Sigmoid colon (tissue), 7 donors: ENCODE data around the gene HRC. TPM values are rescaled to one million over a fixed set of nuclear protein-coding genes. Genes with fewer than 3 reads are reported as not detected.

Source experiments
- DNase-seq: peaks from one replicate; pipeline ENCODE4 v3.0.0-alpha.2; 2019
- H3K27ac ChIP-seq, 4 donors: fragments of 200-600 bp; sonication (generic); one replicate each; pipeline ENCODE4 v1.5.1; 2016 to 2019; ENCODE audit warnings: mild to moderate bottlenecking in 1 of 4
- H3K27me3 ChIP-seq, 3 donors: fragments of 200-600 bp; sonication (generic); one replicate each; pipeline ENCODE4 v1.5.1; 2019; ENCODE audit warnings: mild to moderate bottlenecking in 1 of 3
- H3K36me3 ChIP-seq, 4 donors: fragments of 200-600 bp; sonication (generic); one replicate each; pipeline ENCODE4 v1.5.1; 2016 to 2019
- H3K4me1 ChIP-seq, 4 donors: fragments of 200-600 bp; sonication (generic); one replicate each; pipeline ENCODE4 v1.5.1; 2017 to 2019
- H3K4me3 ChIP-seq, 4 donors: fragments of 200-600 bp; sonication (generic); one replicate each; pipeline ENCODE4 v1.5.1; 2017 to 2019; ENCODE audit warnings: mild to moderate bottlenecking in 2 of 4, moderate library complexity in 1 of 4
- H3K9me3 ChIP-seq, 4 donors: fragments of 200-600 bp in 3 of 4; sonication (generic) in 3 of 4; one replicate each; pipeline versions ENCODE4 v1.5.1 to v1.6.1; 2013 to 2019
- EP300 ChIP-seq, 4 donors: sonication (generic); formaldehyde crosslinking; IDR thresholded peaks; one replicate each; pipeline ENCODE4 v1.6.1; 2017; ENCODE audit warnings: antibody characterized with exemption in 4 of 4
- POLR2A ChIP-seq, 2 donors: fragments of 450-650 bp; IDR thresholded peaks; one replicate each; pipeline ENCODE4 v1.6.1; 2016; ENCODE audit warnings: antibody characterized with exemption in 2 of 2, mild to moderate bottlenecking in 2 of 2, moderate library complexity in 2 of 2
- POLR2AphosphoS5 ChIP-seq, 4 donors: sonication (generic); formaldehyde crosslinking; IDR thresholded peaks; one replicate each; pipeline ENCODE4 v1.6.1; 2017; ENCODE audit warnings: antibody characterized with exemption in 4 of 4
- WGBS, 2 donors: extraction: QIAGEN DNeasy Blood & Tissue Kit; methylation state at CpG; one replicate each; pipeline ENCODE4 v1.1.7; 2013; 5-methylcytosine and 5-hydroxymethylcytosine counted together
- intact Hi-C: fragments of 100-400 bp; cut with DNase I; formaldehyde crosslinking; loops from one replicate; pipeline ENCODE4 v1.15.1; 2023
- polyA plus RNA-seq, 3 donors: library from polyadenylated mRNA; stranded (reverse); fragments of 200-250 nt; gene quantifications; one replicate each; pipeline ENCODE4 v1.2.3, GENCODE V29; 2013
- total RNA-seq, 4 donors: library from RNA; depleted of rRNA; stranded (reverse); fragments of >200 nt; gene quantifications; one replicate each; pipeline ENCODE4 v1.1.0, GENCODE V29; 2016
- TF ChIP-seq, protein P1 (sequence below), 4 experiments: fragments of 450-650 bp in 3 of 4; fragments of 200-600 bp in 1 of 4; IDR thresholded peaks; one replicate each; pipeline ENCODE4 v1.5.1; 2016 to 2019; ENCODE audit warnings: antibody characterized with exemption in 4 of 4, mild to moderate bottlenecking in 3 of 4, moderate library complexity in 2 of 4
- donor health status: healthy with polysubstance abuse.
- donor health status: Bipolar disorder and iron deficiency.
- donor health status: healthy.

Gene HRC
- total and polyA plus RNA-seq, 7 donors = 0.16 to 6.6 (median 0.83) TPM

DNA sequence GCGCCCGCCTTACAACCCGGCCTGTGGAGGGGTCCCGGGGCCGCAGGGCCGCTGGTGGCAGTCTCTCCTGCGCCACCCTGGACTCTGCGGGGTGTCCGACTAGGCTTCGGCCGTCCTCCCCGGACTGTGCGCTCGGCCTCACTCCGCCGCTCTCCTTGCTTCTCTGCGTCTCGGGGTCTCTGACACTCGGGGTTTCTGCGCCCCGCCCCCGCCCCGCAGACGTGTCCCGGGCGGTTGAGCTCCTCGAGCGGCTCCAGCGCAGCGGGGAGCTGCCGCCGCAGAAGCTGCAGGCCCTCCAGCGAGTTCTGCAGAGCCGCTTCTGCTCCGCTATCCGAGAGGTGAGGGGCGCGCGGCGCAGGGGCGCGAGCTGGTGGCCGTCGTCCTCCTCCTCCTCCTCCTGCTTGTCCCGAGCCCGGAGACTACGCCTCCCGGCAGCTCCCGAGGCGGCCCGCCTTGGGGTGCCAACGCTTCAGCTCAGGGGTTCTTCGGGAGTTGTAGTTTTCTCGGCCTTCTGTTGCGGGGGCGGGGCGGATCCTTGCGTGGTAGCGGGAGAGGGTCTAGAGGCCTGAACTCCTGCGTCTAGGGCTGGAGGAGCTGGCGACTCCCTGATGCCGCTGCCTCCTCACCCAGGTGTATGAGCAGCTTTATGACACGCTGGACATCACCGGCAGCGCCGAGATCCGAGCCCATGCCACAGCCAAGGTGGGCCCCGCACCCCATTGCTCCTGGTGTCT lies 40.4 kb downstream of the HRC start:
- 9 to 11% methylated on average over 68 of the region's 68 CpGs for WGBS, 2 donors
- peak; percentile 25 to 55 (median 46) for TF ChIP-seq POLR2AphosphoS5 (IDR thresholded peaks at IDR 0.05)
- TF ChIP-seq POLR2A (IDR thresholded peaks at IDR 0.05) = no peak
- DNase-seq = peak; percentile 83
- Histone ChIP-seq H3K36me3 (no peaks in the 10 kb centered on the region), H3K9me3 (no peaks in the 10 kb centered on the region), H3K4me3 (peak overlapping the region; percentile 71 to 87 (median 84)), H3K4me1 (peaks cover 0 to 43% (median 31%) of the 10 kb centered on the region in 4 donors), H3K27ac (peak overlapping the region; percentile 83 to 91 (median 84)), H3K27me3 (no peaks in the 10 kb centered on the region)
- intact Hi-C loops = loop anchor here (2.0 kb wide), 2 partner anchors 28 to 30 kb away; partner anchors contain the start of gene SNRNP70

DNA sequence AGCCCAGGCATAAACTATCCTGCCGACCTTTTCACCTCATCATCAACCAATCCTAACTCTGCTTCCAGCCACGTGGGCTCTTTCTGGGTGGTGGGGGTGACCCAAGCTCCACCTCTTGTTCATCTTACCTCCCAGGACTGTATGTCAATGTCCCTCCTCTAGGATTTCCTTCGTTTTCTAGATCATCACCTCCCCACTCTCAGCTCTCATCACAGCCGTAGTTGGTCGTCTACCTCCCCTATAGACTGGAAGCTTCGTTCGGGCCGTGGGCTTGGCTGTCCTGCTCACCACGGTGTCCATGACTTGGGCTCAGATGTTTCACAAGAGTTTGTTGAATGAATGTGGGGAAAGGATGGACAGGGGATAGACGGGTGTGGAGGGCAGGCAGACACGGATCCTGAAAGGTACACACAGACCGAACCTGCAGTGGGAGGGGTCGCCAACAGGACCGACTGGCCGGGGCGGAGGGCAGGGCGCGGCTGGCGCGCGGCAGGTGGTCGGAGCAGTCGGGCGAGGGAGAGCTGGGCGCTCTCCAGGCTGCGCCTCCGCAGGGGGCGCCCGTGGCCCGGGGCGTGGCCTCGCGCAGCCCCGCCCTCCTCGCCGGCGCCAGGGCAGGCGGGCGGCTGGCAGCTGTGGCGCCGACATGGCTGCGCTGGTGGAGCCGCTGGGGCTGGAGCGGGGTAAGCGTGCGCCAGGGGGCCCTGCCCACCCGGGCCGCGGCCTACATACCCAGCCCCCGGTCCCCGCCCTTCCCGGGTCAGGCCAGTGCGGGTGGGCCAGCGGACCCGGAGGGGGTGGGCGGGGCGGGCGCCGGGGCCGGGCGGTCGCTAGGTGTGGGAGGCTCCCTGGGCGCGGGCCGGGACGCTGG lies 41.2 kb downstream of the HRC start, which contains the start of gene LIN7B:
LIN7B (plus strand) TSS at position 609 of the 868 bp plus-strand sequence; CDS start at position 644, 35 bp downstream.
- WGBS, 2 donors = 1% methylated on average over 66 of the region's 66 CpGs
- no peaks in the 10 kb centered on the region for H3K9me3 ChIP-seq
- TF ChIP-seq EP300 (IDR thresholded peaks at IDR 0.05) (no peak), POLR2A (IDR thresholded peaks at IDR 0.05) (no peak), POLR2AphosphoS5 (IDR thresholded peaks at IDR 0.05) (peak in 2 of 4 donors; percentile 23 to 31)
- TF ChIP-seq, protein P1, sequence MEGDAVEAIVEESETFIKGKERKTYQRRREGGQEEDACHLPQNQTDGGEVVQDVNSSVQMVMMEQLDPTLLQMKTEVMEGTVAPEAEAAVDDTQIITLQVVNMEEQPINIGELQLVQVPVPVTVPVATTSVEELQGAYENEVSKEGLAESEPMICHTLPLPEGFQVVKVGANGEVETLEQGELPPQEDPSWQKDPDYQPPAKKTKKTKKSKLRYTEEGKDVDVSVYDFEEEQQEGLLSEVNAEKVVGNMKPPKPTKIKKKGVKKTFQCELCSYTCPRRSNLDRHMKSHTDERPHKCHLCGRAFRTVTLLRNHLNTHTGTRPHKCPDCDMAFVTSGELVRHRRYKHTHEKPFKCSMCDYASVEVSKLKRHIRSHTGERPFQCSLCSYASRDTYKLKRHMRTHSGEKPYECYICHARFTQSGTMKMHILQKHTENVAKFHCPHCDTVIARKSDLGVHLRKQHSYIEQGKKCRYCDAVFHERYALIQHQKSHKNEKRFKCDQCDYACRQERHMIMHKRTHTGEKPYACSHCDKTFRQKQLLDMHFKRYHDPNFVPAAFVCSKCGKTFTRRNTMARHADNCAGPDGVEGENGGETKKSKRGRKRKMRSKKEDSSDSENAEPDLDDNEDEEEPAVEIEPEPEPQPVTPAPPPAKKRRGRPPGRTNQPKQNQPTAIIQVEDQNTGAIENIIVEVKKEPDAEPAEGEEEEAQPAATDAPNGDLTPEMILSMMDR (IDR thresholded peaks at IDR 0.05) = peak in 2 of 4 experiments; percentile 34 to 62

DNA sequence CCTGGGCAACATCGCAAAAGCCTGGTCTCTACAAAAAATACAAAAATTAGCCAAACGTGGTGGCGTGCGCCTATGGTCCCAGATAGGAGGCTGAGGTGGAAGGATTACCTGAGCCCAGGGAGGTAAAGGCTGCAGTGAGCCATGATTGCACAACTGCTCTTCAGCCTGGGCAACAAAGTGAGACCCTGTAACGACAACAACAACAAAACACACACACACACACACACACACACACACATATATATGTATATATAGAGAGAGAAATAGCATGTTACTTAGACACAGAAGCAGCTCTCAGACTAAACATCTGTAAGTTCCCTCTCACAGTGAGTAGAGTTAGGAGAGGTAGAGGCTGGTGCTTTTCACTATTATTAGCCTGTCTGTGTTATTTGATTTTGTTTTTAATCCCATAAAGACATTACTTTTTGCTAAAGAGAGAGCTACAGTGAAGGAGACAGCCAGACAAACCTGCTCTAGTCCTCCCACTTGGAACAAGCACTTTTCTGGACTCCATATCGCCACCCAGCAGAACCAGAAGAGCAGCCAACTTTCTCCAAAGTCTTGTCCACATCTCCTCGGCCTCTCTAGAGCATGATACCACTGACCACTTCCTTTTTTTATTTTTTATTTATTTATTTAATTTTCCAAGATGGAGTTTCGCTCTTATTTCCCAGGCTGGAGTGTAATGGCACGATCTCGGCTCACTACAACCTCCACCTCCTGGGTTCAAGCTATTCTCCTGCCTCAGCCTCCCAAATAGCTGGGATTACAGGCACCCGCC lies 43.8 kb downstream of the HRC start:
- intact Hi-C loops = no loop called here
- Histone ChIP-seq H3K27me3 (no peaks in the 10 kb centered on the region), H3K9me3 (no peaks in the 10 kb centered on the region), H3K4me3 (no peak overlapping the region), H3K4me1 (peaks cover 0 to 22% (median 10%) of the 10 kb centered on the region in 4 donors), H3K27ac (no peak overlapping the region), H3K36me3 (peaks cover 0 to 30% (median 19%) of the 10 kb centered on the region in 4 donors)
- no peak for TF ChIP-seq POLR2AphosphoS5 (IDR thresholded peaks at IDR 0.05)
- no peak for TF ChIP-seq POLR2A (IDR thresholded peaks at IDR 0.05)
- no peak for TF ChIP-seq EP300 (IDR thresholded peaks at IDR 0.05)
- TF ChIP-seq, protein P1 (IDR thresholded peaks at IDR 0.05) = no peak
- DNase-seq = no peak
- 82 to 87% methylated on average over 11 of the region's 11 CpGs for WGBS, 2 donors

More for the DNA sequence above, 41.2 kb downstream of the HRC start, which contains the start of gene LIN7B:
- Histone ChIP-seq H3K4me3 (peak within 1 kb of the TSS; percentile 71 to 87 (median 84)), H3K27ac (peak within 1 kb of the TSS; percentile 83 to 91 (median 84)), H3K4me1 (peaks cover 0 to 37% (median 24%) of the 10 kb centered on the region in 4 donors), H3K36me3 (peaks cover 0 to 4% (median under 1%) of the 10 kb centered on the region in 4 donors), H3K27me3 (no peaks in the 10 kb centered on the region)
- intact Hi-C loops = loop anchor here (2.0 kb wide), 2 partner anchors 29 kb away; partner anchors contain the start of gene SNRNP70
- peak; percentile 75 for DNase-seq

GRCh38 chr19:49110567-49110966 lies 44.6 kb downstream of the HRC start:
- WGBS, 2 donors = 50 to 68% methylated on average over 3 of the region's 3 CpGs
- H3K27me3 ChIP-seq = no peaks in the 10 kb centered on the region
- H3K9me3 ChIP-seq = no peaks in the 10 kb centered on the region
- peak overlapping the region in 1 of 4 donors; percentile 26 for H3K27ac ChIP-seq
- H3K36me3 ChIP-seq = peaks cover 5 to 38% (median 23%) of the 10 kb centered on the region in 4 donors
- TF ChIP-seq POLR2A (IDR thresholded peaks at IDR 0.05) = no peak
- no peak for TF ChIP-seq POLR2AphosphoS5 (IDR thresholded peaks at IDR 0.05)
- TF ChIP-seq, protein P1 (IDR thresholded peaks at IDR 0.05) = no peak
- TF ChIP-seq EP300 (IDR thresholded peaks at IDR 0.05) = no peak
- intact Hi-C loops = no loop called here
- H3K4me3 ChIP-seq = no peak overlapping the region
- no peak for DNase-seq
- H3K4me1 ChIP-seq = peaks cover 0 to 22% (median 10%) of the 10 kb centered on the region in 4 donors
